Dendritic cell treated with granulocyte-macrophage colony-stimulating factor and Interleukin-4, amounts not matched to agents 40 ng/mL and 50 ng/mL, for 4 days (primary cell): ENCODE measurements around the gene ENOSF1.

Source experiments
- H3K27ac Mint-ChIP-seq: one replicate; pipeline ENCODE4 v1.8.0; 2022; ENCODE audit warnings: mild to moderate bottlenecking, mixed read lengths
- H3K27me3 Mint-ChIP-seq: one replicate; pipeline ENCODE4 v1.8.0; 2022; ENCODE audit warnings: mild to moderate bottlenecking, mixed read lengths
- H3K36me3 Mint-ChIP-seq: one replicate; pipeline ENCODE4 v1.8.0; 2022; ENCODE audit warnings: low read depth, mixed read lengths
- H3K4me1 Mint-ChIP-seq: one replicate; pipeline ENCODE4 v1.8.0; 2022; ENCODE audit warnings: low read depth, mixed read lengths
- H3K4me3 Mint-ChIP-seq: one replicate; pipeline ENCODE4 v1.8.0; 2022; ENCODE audit warnings: mild to moderate bottlenecking, moderate library complexity, mixed read lengths
- H3K9me3 Mint-ChIP-seq: one replicate; pipeline ENCODE4 v1.8.0; 2022; ENCODE audit warnings: mixed read lengths
- intact Hi-C: fragments of 100-400 bp; cut with micrococcal nuclease; formaldehyde crosslinking; loops from one replicate; pipeline ENCODE4 v1.15.0; 2022

ENOSF1 gene

DNA sequence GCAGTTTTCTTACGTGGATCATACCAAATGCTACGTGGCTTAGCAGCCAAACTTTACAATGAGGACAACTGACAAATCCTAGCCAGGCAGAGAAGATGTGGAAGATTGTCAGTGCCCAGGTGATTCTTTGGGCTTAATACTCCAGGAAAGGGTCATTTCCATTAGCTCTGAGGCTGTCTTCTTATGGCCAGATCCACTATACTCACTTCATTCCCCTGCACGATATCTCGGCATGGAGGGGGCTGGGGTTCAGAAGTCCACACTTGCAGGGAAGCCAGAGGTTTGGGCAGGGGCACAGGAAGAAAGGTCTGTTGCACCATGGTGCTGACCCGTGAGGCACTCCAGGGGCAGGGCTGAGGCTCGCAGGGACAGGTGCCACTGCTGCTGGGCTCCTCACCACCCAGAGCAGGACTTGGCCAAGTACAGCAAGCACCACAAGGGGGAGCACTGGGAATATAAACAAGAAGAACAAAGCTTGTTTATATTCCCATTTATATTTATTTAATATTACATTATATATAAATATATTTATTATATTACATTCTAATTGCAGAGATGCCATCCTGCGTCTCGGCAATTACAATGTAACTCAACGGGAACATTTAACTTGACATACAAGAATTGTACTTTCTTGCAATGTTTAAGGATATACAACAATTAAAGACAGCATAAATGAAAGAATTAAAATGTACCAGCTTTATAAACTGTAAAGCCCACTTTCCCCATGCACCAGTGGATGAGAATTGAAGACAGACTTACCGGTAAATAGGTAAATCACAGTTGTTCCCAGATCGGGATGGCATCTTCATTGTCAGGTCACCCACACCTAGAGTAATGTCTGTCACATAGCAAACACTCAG lies 88.4 kb downstream of the ENOSF1 start:
- intact Hi-C loops = loop anchor here (1.0 to 5.0 kb wide), 3 partner anchors 88 to 215 kb away; partner anchors contain the start of gene ENOSF1
- Mint-ChIP-seq H3K27ac (no peak overlapping the region), H3K4me3 (no peak overlapping the region), H3K27me3 (peaks cover 35% of the 10 kb centered on the region), H3K9me3 (no peaks in the 10 kb centered on the region), H3K36me3 (no peaks in the 10 kb centered on the region), H3K4me1 (no peaks in the 10 kb centered on the region)

DNA sequence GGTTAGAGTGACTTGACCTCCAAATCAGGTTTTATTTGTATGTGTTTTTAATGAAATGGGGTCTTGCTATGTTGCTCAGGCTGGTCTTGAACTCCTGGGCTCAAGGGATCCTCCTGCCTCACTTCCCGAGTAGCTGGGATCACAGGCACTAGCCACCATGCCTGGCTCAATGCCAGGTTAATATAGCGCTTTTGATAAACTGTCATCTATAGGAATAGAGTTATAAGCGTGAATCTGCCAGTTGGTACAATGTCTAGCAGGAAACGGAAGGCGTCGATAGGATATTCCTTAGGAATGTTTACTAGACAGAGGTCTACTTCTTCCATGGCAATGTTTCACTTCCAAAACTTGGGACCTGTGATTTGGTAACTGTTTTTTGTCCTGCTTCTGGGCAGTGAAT lies 90.1 kb downstream of the ENOSF1 start:
- no peak overlapping the region for H3K27ac Mint-ChIP-seq
- H3K36me3 Mint-ChIP-seq = no peaks in the 10 kb centered on the region
- H3K9me3 Mint-ChIP-seq = no peaks in the 10 kb centered on the region
- H3K4me1 Mint-ChIP-seq = no peaks in the 10 kb centered on the region
- no peak overlapping the region for H3K4me3 Mint-ChIP-seq
- intact Hi-C loops = loop anchor here (5.0 kb wide), 1 partner anchor 90 kb away; the partner anchor contains the start of gene ENOSF1
- H3K27me3 Mint-ChIP-seq = peaks cover 34% of the 10 kb centered on the region

DNA sequence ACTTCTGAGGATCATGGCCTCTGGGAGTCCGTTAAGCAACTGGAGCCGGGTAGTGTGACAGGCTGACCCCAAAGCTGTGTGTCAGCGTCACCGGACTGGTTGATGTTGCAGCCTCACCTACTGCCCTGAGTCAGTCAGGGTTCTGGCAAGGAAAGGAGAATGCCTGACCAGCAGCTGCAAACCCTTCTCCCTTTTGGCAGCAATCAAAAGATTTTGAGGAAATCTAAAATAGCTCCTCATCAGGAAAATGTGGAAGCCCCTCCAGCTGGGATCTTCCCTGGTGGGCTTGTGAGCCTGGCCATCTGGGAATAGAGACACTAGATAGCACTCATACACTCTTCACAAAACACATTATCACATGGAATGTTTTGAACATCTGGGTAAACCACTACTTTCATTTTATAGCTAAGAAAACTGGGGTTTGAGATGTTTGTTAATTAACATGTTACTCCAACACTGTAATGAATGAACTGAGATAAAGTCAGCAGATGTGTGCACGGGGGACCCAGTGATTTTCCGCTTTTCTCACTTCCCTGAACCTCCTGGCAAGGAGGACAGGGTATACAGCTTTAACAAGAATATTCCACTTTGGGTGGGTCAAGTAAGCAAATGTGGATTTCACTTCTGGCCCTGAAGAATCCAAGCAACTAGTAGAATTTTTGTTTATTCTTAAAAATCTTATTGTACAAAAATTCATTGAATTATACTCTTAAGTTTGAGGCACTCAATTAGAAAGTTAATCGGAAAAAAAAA lies 91.0 kb downstream of the ENOSF1 start:
- Mint-ChIP-seq H3K4me3 (no peak overlapping the region), H3K4me1 (peaks cover 2% of the 10 kb centered on the region), H3K36me3 (no peaks in the 10 kb centered on the region), H3K27me3 (peaks cover 33% of the 10 kb centered on the region), H3K9me3 (no peaks in the 10 kb centered on the region), H3K27ac (no peak overlapping the region)
- intact Hi-C loops = loop anchor here (5.0 kb wide), 1 partner anchor 91 kb away; the partner anchor contains the start of gene ENOSF1
